Endothelial cell of umbilical vein (primary cell): ENCODE measurements around the gene LAX1.

ENCODE experiments used
- EZH2 ChIP-seq: IDR thresholded peaks from 2 replicates; pipeline ENCODE4 v1.6.1; 2012; ENCODE audit warnings: borderline replicate concordance, low read depth, mild to moderate bottlenecking, moderate library complexity, low read length, inconsistent platforms; ENCODE audit not compliant: severe bottlenecking
- FOS ChIP-seq: IDR thresholded peaks from 2 replicates; pipeline ENCODE4 v1.6.1; 2011; ENCODE audit warnings: mild to moderate bottlenecking, low read length, moderate library complexity, borderline replicate concordance; ENCODE audit not compliant: insufficient read depth
- MYC ChIP-seq: IDR thresholded peaks from one replicate; pipeline ENCODE4 v1.6.1; 2011; ENCODE audit warnings: mild to moderate bottlenecking, low read depth, low read length
- POLR2A ChIP-seq: IDR thresholded peaks from 2 replicates; pipeline ENCODE4 v1.6.1; 2012; ENCODE audit warnings: low read depth, mild to moderate bottlenecking, control low read depth, low read length
- POLR2AphosphoS5 ChIP-seq: IDR thresholded peaks from 2 replicates; pipeline ENCODE4 v1.6.1; 2012; ENCODE audit warnings: low read depth, mild to moderate bottlenecking, control low read depth, low read length, moderate library complexity; ENCODE audit not compliant: insufficient read depth
- TF ChIP-seq, protein P1 (sequence below), 2 donors: IDR thresholded peaks; 1 replicate in 1 of 2; 2 replicates in 1 of 2; pipeline ENCODE4 v1.5.1; 2011; ENCODE audit warnings: low read length in 2 of 2, mild to moderate bottlenecking in 2 of 2, moderate library complexity in 2 of 2, control low read depth in 1 of 2, inconsistent platforms in 1 of 2, low read depth in 1 of 2; ENCODE audit not compliant: insufficient read depth in 1 of 2; ENCODE audit errors: extremely low read depth in 1 of 2

DNA sequence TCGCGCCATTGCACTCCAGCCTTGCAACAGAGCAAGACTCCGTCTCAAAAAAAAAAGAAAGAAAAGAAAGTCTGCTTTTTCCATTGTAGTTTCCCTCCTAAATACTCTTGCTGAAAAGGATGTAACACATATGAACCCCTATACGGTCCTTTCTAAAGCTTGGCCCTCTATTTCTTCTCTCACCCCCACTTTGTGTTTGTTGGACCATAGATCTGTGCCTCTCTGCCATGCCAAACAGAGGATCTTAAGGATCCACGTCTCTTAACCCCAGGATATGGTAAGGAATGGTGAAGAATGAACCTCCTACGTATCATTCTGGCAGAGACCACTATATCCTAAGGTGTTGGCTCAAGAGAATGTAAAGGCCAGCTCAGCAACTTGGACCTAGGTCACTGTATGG lies 18.7 kb upstream of the LAX1 start:
- TF ChIP-seq EZH2 (no peak), MYC (no peak), POLR2AphosphoS5 (no peak), POLR2A (no peak), FOS (no peak)
- TF ChIP-seq, protein P1, sequence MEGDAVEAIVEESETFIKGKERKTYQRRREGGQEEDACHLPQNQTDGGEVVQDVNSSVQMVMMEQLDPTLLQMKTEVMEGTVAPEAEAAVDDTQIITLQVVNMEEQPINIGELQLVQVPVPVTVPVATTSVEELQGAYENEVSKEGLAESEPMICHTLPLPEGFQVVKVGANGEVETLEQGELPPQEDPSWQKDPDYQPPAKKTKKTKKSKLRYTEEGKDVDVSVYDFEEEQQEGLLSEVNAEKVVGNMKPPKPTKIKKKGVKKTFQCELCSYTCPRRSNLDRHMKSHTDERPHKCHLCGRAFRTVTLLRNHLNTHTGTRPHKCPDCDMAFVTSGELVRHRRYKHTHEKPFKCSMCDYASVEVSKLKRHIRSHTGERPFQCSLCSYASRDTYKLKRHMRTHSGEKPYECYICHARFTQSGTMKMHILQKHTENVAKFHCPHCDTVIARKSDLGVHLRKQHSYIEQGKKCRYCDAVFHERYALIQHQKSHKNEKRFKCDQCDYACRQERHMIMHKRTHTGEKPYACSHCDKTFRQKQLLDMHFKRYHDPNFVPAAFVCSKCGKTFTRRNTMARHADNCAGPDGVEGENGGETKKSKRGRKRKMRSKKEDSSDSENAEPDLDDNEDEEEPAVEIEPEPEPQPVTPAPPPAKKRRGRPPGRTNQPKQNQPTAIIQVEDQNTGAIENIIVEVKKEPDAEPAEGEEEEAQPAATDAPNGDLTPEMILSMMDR (IDR thresholded peaks at IDR 0.05; ENCODE audit: extremely low read depth in 1 of 2, insufficient read depth in 1 of 2, low read depth in 1 of 2, low read length in 2 of 2): no peak
